GM15510 (cell line): ENCODE measurements around the gene NUTM2B.
"Not testable (repeated sequence)": the region's sequence is repeated elsewhere in the genome, so short reads cannot be mapped to it uniquely, and the experiment has no call there.

Experiments
- POLR2A ChIP-seq: IDR thresholded peaks from 3 replicates; pipeline ENCODE4 v1.6.1; 2011; ENCODE audit warnings: borderline replicate concordance; ENCODE audit not compliant: insufficient read length; ENCODE audit errors: extremely low read depth

NUTM2B gene, protein sequence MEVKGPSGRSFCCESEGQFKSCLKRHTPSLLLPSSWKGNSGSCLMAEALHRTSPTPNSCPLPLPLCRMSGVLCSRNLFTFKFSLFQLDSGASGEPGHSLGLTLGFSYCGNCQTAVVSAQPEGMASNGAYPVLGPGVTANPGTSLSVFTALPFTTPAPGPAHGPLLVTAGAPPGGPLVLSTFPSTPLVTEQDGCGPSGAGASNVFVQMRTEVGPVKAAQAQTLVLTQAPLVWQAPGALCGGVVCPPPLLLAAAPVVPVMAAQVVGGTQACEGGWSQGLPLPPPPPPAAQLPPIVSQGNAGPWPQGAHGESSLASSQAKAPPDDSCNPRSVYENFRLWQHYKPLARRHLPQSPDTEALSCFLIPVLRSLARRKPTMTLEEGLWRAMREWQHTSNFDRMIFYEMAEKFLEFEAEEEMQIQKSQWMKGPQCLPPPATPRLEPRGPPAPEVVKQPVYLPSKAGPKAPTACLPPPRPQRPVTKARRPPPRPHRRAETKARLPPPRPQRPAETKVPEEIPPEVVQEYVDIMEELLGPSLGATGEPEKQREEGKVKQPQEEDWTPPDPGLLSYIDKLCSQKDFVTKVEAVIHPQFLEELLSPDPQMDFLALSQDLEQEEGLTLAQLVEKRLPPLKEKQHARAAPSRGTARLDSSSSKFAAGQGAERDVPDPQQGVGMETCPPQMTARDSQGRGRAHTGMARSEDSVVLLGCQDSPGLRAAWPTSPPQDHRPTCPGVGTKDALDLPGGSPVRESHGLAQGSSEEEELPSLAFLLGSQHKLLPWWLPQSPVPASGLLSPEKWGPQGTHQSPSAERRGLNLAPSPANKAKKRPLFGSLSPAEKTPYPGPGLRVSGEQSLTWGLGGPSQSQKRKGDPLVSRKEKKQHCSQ

DNA sequence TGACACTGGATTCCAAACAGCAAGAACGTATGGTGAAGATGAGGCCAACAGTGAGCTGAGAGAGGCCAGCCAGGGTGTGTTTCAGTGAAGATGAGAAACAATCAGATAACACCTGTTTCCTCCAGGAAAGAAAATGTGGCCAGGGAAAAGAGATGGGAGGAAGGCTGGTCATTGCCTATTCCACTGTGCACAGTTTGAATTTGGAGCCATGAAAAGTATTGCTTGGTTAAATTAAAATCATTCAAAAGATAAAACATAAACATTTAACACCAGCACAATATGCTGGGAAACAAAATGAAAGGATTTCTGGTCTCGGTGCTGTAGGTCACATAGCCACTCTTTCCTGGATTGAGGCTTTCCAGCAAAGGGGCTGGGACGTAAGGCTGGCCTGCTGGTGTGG, at the start of gene NUTM2B:
Gene NUTM2B (plus strand): TSS at position 301 of the 400 bp plus-strand sequence. CDS start 383 bp downstream, outside the sequence.
- TF ChIP-seq POLR2A = not testable (repeated sequence)
